Loucy (cell line): ENCODE data around the gene CXCR3.

Experiments used
- CTCF ChIP-seq: fragments of 200-600 bp; sonication (generic); conservative IDR thresholded peaks from 2 replicates; pipeline ENCODE4 v1.5.1; 2014; ENCODE audit warnings: mild to moderate bottlenecking, antibody characterized with exemption, low read length
- EZH2phosphoT487 ChIP-seq: fragments of 200-600 bp; IDR thresholded peaks from 2 replicates; pipeline ENCODE4 v1.6.1; 2018; ENCODE audit warnings: antibody characterized with exemption, mild to moderate bottlenecking, moderate library complexity, borderline replicate concordance

- no peak for TF ChIP-seq CTCF
- no peak for TF ChIP-seq EZH2phosphoT487
Observed at GRCh38 chrX:71653344-71653743, 35.0 kb upstream of the CXCR3 start.
